GM21526 (cell line): ENCODE data around the gene CCDC34.
A peak's percentile ranks its signal among the peaks of the same experiment; 100 is the strongest.
"Not testable (repeated sequence)": the region's sequence is repeated elsewhere in the genome, so short reads cannot be mapped to it uniquely, and the experiment has no call there.

ENCODE experiments used
- ATAC-seq: cut with Tn5 transposase; IDR thresholded peaks from one replicate; pipeline ENCODE4 v1.9.1; 2021; ENCODE audit warnings: moderate library complexity; ENCODE audit not compliant: unreplicated experiment, low FRiP score

CCDC34 gene

GRCh38 chr11:27329867-27330632 is 33.0 kb downstream of the CCDC34 start:
- no peak for ATAC-seq

- no peak for ATAC-seq
These were observed 34.4 kb downstream of the CCDC34 start for GRCh38 chr11:27328614-27329013.

- ATAC-seq: not testable (repeated sequence)
These were observed 36.0 kb downstream of the CCDC34 start for GRCh38 chr11:27327064-27327463.

GRCh38 chr11:27322196-27322595 is 40.8 kb downstream of the CCDC34 start:
- ATAC-seq: not testable (repeated sequence)

- not testable (repeated sequence) for ATAC-seq
These were observed 41.7 kb downstream of the CCDC34 start for GRCh38 chr11:27321340-27321739.

- ATAC-seq: peak; percentile 99
These were observed 43.9 kb downstream of the CCDC34 start for GRCh38 chr11:27319072-27319471.

- no peak for ATAC-seq
These were observed 45.3 kb downstream of the CCDC34 start for GRCh38 chr11:27317751-27318150.

GRCh38 chr11:27315836-27316235 is 47.2 kb downstream of the CCDC34 start:
- ATAC-seq: no peak

- no peak for ATAC-seq
These were observed 49.7 kb downstream of the CCDC34 start for GRCh38 chr11:27313157-27313821.

GRCh38 chr11:27312110-27312509 is 50.9 kb downstream of the CCDC34 start:
- no peak for ATAC-seq

GRCh38 chr11:27310707-27311106 is 52.3 kb downstream of the CCDC34 start:
- no peak for ATAC-seq

- no peak for ATAC-seq
These were observed 52.8 kb downstream of the CCDC34 start for GRCh38 chr11:27310182-27310581.

GRCh38 chr11:27309046-27309445 is 54.0 kb downstream of the CCDC34 start:
- no peak for ATAC-seq

GRCh38 chr11:27307232-27307631 is 55.8 kb downstream of the CCDC34 start:
- ATAC-seq: no peak

GRCh38 chr11:27305751-27306150 is 57.3 kb downstream of the CCDC34 start:
- no peak for ATAC-seq

GRCh38 chr11:27304514-27304913 is 58.5 kb downstream of the CCDC34 start:
- no peak for ATAC-seq

- no peak for ATAC-seq
These were observed 59.1 kb downstream of the CCDC34 start for GRCh38 chr11:27303903-27304302.

- ATAC-seq: no peak
These were observed 62.0 kb downstream of the CCDC34 start for GRCh38 chr11:27300974-27301373.

- no peak for ATAC-seq
These were observed 65.4 kb downstream of the CCDC34 start for GRCh38 chr11:27297616-27298015.

- peak; percentile 93 for ATAC-seq
These were observed 66.5 kb downstream of the CCDC34 start for GRCh38 chr11:27296497-27296896.

GRCh38 chr11:27295928-27296327 is 67.1 kb downstream of the CCDC34 start:
- no peak for ATAC-seq

- ATAC-seq: no peak
These were observed 68.4 kb downstream of the CCDC34 start for GRCh38 chr11:27294654-27295053.
